ENCODE results near the gene GOLGA6B.
"Not testable (repeated sequence)": the region's sequence is repeated elsewhere in the genome, so short reads cannot be mapped to it uniquely, and the experiment has no call there.

GRCh38 chr15:72629068-72629570 lies 25.4 kb upstream of the GOLGA6B start:
- TF ChIP-seq, protein P1, sequence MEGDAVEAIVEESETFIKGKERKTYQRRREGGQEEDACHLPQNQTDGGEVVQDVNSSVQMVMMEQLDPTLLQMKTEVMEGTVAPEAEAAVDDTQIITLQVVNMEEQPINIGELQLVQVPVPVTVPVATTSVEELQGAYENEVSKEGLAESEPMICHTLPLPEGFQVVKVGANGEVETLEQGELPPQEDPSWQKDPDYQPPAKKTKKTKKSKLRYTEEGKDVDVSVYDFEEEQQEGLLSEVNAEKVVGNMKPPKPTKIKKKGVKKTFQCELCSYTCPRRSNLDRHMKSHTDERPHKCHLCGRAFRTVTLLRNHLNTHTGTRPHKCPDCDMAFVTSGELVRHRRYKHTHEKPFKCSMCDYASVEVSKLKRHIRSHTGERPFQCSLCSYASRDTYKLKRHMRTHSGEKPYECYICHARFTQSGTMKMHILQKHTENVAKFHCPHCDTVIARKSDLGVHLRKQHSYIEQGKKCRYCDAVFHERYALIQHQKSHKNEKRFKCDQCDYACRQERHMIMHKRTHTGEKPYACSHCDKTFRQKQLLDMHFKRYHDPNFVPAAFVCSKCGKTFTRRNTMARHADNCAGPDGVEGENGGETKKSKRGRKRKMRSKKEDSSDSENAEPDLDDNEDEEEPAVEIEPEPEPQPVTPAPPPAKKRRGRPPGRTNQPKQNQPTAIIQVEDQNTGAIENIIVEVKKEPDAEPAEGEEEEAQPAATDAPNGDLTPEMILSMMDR (IDR thresholded peaks at IDR 0.05) = not testable (repeated sequence)
- TF ChIP-seq MAX (IDR thresholded peaks at IDR 0.05; ENCODE audit: low read depth); GATA2 (CRISPR knock-in tag; IDR thresholded peaks at IDR 0.05): not testable (repeated sequence)

All from SK-N-SH (cell line).